Naive thymus-derived CD4-positive, alpha-beta T cell (primary cell): ENCODE results near the gene SEMA3C. TPM values are rescaled to one million over a fixed set of nuclear protein-coding genes. Genes with fewer than 3 reads are reported as not detected.

Experiments used
- ATAC-seq: fragments of 150-1000 bp; cut with Tn5 transposase; 2 replicates; pipeline ENCODE4 v1.10.0; 2021; ENCODE audit warnings: mild to moderate bottlenecking, moderate library complexity
- CTCF ChIA-PET: fragments of 350-600 bp; sonication (Branson Sonifier 250); formaldehyde crosslinking; loops from one replicate; lab custom pipeline; 2021; ENCODE audit warnings: antibody characterized with exemption; lab: Charles Lee
- POLR2A ChIA-PET: fragments of 350-600 bp; sonication (Branson Sonifier 250); formaldehyde crosslinking; loops from one replicate; lab custom pipeline; 2021; ENCODE audit warnings: antibody characterized with exemption, inconsistent platforms; lab: Charles Lee
- DNase-seq, 9 donors: peaks; one replicate each; pipeline versions ENCODE4 v3.0.0 to v3.0.0-alpha.2; 2020 to 2022; ENCODE audit warnings: mixed read lengths in 1 of 9
- H3K27ac ChIP-seq: one replicate; pipeline ENCODE4 v1.7.0; 2013; ENCODE audit warnings: mild to moderate bottlenecking, low read depth, low read length, moderate library complexity
- H3K27me3 ChIP-seq, 2 donors: one replicate each; pipeline ENCODE4 v1.7.0; 2013; ENCODE audit warnings: low read length in 2 of 2, mild to moderate bottlenecking in 2 of 2, moderate library complexity in 2 of 2; ENCODE audit not compliant: control insufficient read depth in 2 of 2, insufficient read depth in 2 of 2
- H3K36me3 ChIP-seq, 3 experiments: 1 replicate in 2 of 3; 2 replicates in 1 of 3; pipeline ENCODE4 v1.7.0; 2013; ENCODE audit warnings: low read length in 3 of 3, mild to moderate bottlenecking in 3 of 3, moderate library complexity in 1 of 3; ENCODE audit not compliant: insufficient read depth in 3 of 3, control insufficient read depth in 2 of 3
- H3K4me1 ChIP-seq, 2 donors: one replicate each; pipeline ENCODE4 v1.7.0; 2013; ENCODE audit warnings: low read length in 2 of 2, mild to moderate bottlenecking in 2 of 2, moderate library complexity in 1 of 2; ENCODE audit not compliant: control insufficient read depth in 2 of 2, insufficient read depth in 2 of 2
- H3K4me3 ChIP-seq: 2 replicates; pipeline ENCODE4 v1.7.0; 2013; ENCODE audit warnings: mild to moderate bottlenecking, low read length
- H3K9me3 ChIP-seq, 3 experiments: 1 replicate in 2 of 3; 2 replicates in 1 of 3; pipeline ENCODE4 v1.7.0; 2013; ENCODE audit warnings: low read length in 3 of 3; ENCODE audit not compliant: control insufficient read depth in 2 of 3
- H3K27ac Mint-ChIP-seq, 9 donors: one replicate each; pipeline ENCODE4 v1.8.0; 2020 to 2022; ENCODE audit warnings: mixed read lengths in 9 of 9, mild to moderate bottlenecking in 8 of 9, moderate library complexity in 5 of 9, inconsistent platforms in 2 of 9
- H3K27me3 Mint-ChIP-seq, 5 donors: one replicate each; pipeline ENCODE4 v1.8.0; 2021 to 2022; ENCODE audit warnings: mixed read lengths in 5 of 5, mild to moderate bottlenecking in 1 of 5
- H3K36me3 Mint-ChIP-seq, 5 donors: one replicate each; pipeline ENCODE4 v1.8.0; 2020 to 2022; ENCODE audit warnings: mixed read lengths in 5 of 5, mild to moderate bottlenecking in 3 of 5, inconsistent platforms in 1 of 5
- H3K4me1 Mint-ChIP-seq, 7 donors: one replicate each; pipeline ENCODE4 v1.8.0; 2020 to 2022; ENCODE audit warnings: mixed read lengths in 7 of 7, mild to moderate bottlenecking in 3 of 7, inconsistent platforms in 1 of 7
- H3K4me3 Mint-ChIP-seq, 10 donors: one replicate each; pipeline ENCODE4 v1.8.0; 2020 to 2022; ENCODE audit warnings: mild to moderate bottlenecking in 10 of 10, mixed read lengths in 10 of 10, moderate library complexity in 6 of 10, inconsistent platforms in 2 of 10
- H3K9me3 Mint-ChIP-seq, 11 donors: one replicate each; pipeline ENCODE4 v1.8.0; 2020 to 2022; ENCODE audit warnings: mixed read lengths in 11 of 11, mild to moderate bottlenecking in 4 of 11, inconsistent platforms in 1 of 11, moderate library complexity in 1 of 11
- intact Hi-C, 2 donors: fragments of 100-400 bp; cut with micrococcal nuclease; formaldehyde crosslinking; loops; one replicate each; pipeline ENCODE4 v1.15.1; 2023
- polyA plus RNA-seq, 2 donors: library from polyadenylated mRNA; unstranded; fragments of 300-500 nt; fragmentation: Illumina TruSeq; gene quantifications; one replicate each; pipeline ENCODE4 v1.2.3, GENCODE V29; 2021
- total RNA-seq, 6 experiments: library from RNA in 5 of 6; stranded (reverse) in 5 of 6; gene quantifications; 1 replicate in 5 of 6; 2 replicates in 1 of 6; pipeline ENCODE4 v1.2.3 and lab custom pipeline; 2021 to 2026

The SEMA3C gene
- total and polyA plus RNA-seq, 7 experiments from 2014 or later: 0.35 to 9.4 (median 0.85) TPM; not detected in 3

DNA sequence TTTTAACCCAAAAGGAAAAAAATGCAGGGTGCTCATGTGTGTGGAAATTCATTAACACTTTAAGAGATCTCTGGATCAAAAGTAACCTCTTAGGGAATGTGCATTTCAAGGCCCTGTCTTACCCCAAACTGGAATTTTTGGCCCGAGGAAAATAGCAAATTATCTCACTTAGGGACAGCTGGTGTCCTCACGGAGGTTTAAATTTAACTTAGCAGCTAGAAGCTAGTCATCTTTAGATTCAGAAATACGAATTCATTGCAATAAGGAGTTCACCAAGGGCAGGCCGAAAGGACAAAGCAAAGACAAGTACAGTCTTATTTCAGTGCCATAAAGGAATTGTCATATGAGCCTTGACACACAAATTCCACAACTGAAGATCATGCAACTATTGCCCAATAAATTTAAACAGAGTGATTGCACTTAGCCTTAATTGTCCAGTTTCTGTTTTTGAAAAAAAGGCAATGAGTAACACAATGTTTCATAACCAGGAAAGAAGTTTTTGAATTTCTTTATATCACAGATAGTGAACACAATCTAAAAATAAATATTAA is 22.4 kb upstream of the SEMA3C start:
- intact Hi-C loops: no loop called here
- POLR2A ChIA-PET: no interaction called here
- H3K27ac ChIP-seq: no peak overlapping the region

DNA sequence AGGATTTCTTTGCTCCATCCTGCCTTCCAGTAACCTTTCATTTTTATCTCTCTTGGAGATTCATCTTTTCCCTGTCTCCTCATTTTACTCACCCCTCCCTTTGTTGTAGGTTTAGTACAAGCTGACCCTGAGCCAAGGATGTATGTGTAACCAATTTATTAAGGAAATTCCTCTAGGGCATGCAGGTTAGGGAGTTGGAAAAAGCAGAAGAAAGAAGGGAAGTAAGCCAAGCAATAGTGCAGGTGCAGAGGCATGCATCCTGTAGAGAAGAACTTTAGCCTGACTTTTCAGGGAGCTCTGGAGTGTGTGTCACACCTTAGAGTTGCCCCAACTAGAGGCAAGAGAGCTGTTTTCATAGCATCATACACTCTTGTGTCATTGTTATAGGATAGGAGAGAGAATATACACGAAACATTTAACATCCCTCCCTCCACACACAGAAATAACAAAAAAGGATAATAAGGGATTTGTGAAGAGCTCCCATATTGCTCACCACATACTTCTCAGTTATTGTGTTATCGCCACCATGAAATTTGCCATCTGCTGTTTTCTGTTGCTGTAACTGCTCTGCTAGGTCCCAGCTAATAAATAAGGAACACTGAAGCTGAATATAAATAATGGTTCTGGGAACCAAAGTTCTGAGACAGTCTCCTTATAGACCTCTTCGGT is 21.8 kb upstream of the SEMA3C start:
- Histone ChIP-seq H3K36me3 (no peaks in the 10 kb centered on the region), H3K9me3 (no peaks in the 10 kb centered on the region), H3K27ac (no peak overlapping the region), H3K4me3 (no peak overlapping the region), H3K4me1 (no peaks in the 10 kb centered on the region), H3K27me3 (no peaks in the 10 kb centered on the region)
- Mint-ChIP-seq H3K36me3 (no peaks in the 10 kb centered on the region), H3K4me1 (no peaks in the 10 kb centered on the region), H3K27me3 (no peaks in the 10 kb centered on the region), H3K4me3 (no peak overlapping the region), H3K27ac (no peak overlapping the region), H3K9me3 (peaks cover 0 to 7% (median 3%) of the 10 kb centered on the region in 11 donors)
- no peak for DNase-seq
- ChIA-PET CTCF (no interaction called here), POLR2A (no interaction called here)
- intact Hi-C loops: no loop called here
- ATAC-seq: no peak

More for the DNA sequence above, 22.4 kb upstream of the SEMA3C start:
- Histone ChIP-seq H3K4me1 (no peaks in the 10 kb centered on the region), H3K36me3 (no peaks in the 10 kb centered on the region), H3K27me3 (no peaks in the 10 kb centered on the region), H3K4me3 (no peak overlapping the region), H3K9me3 (no peaks in the 10 kb centered on the region)
- Mint-ChIP-seq H3K27me3 (no peaks in the 10 kb centered on the region), H3K4me1 (no peaks in the 10 kb centered on the region), H3K4me3 (no peak overlapping the region), H3K36me3 (no peaks in the 10 kb centered on the region), H3K27ac (no peak overlapping the region), H3K9me3 (peaks cover 0 to 7% (median under 1%) of the 10 kb centered on the region in 11 donors)
- DNase-seq (no peak), ATAC-seq (no peak)
- CTCF ChIA-PET: no interaction called here

DNA sequence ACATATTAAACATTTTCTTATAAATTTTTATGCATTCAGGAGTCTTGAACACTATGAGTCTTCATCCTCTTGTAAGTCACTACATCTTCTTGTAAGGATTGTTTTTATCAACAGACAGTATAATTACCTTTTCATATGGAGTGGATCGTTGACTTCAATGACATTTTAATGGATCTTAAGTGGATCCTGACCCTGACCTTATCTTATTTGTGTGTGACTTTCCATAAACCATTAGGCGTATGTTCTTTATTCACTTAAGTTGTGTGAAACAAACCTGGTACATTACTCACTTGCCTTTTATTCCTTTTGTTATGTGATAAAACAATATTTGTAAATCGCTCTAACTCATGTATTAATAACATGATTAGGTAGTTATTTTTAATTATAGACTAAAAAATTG is 18.5 kb upstream of the SEMA3C start:
- DNase-seq (no peak), ATAC-seq (no peak)
- Histone ChIP-seq H3K27ac (no peak overlapping the region), H3K4me3 (no peak overlapping the region), H3K4me1 (no peaks in the 10 kb centered on the region), H3K36me3 (no peaks in the 10 kb centered on the region), H3K9me3 (no peaks in the 10 kb centered on the region), H3K27me3 (no peaks in the 10 kb centered on the region)
- Mint-ChIP-seq H3K4me3 (no peak overlapping the region), H3K27ac (no peak overlapping the region), H3K36me3 (no peaks in the 10 kb centered on the region), H3K9me3 (peaks cover 0 to 8% (median 4%) of the 10 kb centered on the region in 11 donors), H3K4me1 (no peaks in the 10 kb centered on the region), H3K27me3 (no peaks in the 10 kb centered on the region)
- POLR2A ChIA-PET: no interaction called here
- CTCF ChIA-PET: no interaction called here
- intact Hi-C loops: no loop called here

DNA sequence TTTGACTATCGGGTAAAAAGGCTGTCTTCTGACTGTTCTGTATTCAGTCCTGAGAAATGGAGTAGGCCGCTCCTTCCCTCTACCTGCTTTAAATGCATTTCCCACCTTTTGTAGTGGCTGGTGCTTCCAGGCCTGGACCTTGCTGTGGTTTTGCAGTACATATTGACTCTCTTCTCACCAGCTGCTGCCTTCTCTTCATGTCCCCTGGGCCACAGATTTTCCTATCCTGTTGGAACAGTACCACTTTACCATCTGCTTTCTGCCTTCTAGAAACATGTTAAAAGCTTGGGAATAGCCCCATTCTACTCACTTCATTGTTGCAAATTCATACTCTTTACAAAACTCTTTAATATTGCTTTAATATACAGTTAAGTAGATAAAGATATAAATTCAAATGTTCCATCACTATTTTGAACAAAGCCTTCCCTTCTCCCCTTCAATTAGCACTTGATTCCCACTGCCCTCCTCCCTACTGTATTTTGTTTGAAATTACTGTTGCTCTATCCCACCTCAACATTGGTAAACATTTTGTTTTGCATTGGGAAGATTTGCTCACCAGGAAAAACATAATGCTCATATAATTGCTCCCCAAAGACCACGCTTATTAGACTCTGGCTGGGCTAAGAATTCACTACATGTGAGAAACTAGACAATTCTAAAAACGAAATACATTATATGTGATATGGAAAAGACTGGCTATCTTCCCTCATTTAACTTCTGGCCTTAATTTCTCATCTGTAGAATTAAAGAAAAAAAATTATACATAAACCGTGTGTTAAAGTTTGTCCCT is 17.3 kb upstream of the SEMA3C start:
- DNase-seq: no peak
- CTCF ChIA-PET: no interaction called here
- no peaks in the 10 kb centered on the region for H3K36me3 Mint-ChIP-seq
- H3K4me3 ChIP-seq: no peak overlapping the region
- intact Hi-C loops: no loop called here
- no peak for ATAC-seq
- no peaks in the 10 kb centered on the region for H3K4me1 ChIP-seq
- H3K4me3 Mint-ChIP-seq: no peak overlapping the region
- H3K27ac ChIP-seq: no peak overlapping the region
- POLR2A ChIA-PET: no interaction called here
- no peaks in the 10 kb centered on the region for H3K27me3 Mint-ChIP-seq
- H3K4me1 Mint-ChIP-seq: no peaks in the 10 kb centered on the region
- no peak overlapping the region for H3K27ac Mint-ChIP-seq
- no peaks in the 10 kb centered on the region for H3K36me3 ChIP-seq
- H3K27me3 ChIP-seq: no peaks in the 10 kb centered on the region
- H3K9me3 ChIP-seq: no peaks in the 10 kb centered on the region
- H3K9me3 Mint-ChIP-seq: peaks cover 0 to 9% (median 4%) of the 10 kb centered on the region in 11 donors

DNA sequence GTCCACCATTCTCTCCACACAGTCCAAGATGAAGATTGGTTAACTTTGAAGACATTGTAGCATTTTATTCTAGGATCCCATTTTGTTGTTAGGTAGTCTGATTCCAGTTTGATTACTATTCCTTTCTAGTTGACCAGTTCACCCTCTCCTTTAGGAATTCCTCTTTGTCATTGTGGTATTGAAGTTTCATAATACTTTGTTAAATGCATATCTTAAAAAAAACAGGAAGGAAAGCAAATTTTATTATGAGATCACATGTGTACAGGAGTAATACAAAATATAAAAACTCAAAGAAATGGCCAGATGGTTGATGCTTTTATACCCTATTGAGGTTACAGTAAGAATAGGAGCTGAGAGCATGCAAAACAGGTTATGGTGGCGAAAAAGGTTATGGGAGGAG is 15.5 kb upstream of the SEMA3C start:
- no peak overlapping the region for H3K27ac Mint-ChIP-seq
- H3K27ac ChIP-seq: no peak overlapping the region

DNA sequence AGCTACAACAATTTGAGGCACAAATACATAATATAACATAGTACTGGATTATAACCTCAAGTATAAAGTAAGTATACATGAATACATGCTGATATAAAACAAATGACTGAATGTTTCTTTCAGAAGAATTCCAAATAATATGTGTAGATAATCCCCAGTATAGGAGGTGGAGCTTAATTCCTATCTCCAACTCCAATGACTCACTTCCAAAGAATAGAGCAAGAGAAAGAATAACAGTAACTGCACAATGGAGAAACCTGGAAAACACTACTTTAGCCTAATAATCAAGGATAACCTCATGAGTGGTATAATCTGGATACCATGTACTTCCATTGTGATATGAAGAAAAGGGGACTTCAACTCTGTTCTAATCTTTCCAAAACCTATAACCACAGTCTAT is 13.7 kb upstream of the SEMA3C start:
- CTCF ChIA-PET: no interaction called here
- Mint-ChIP-seq H3K4me1 (no peaks in the 10 kb centered on the region), H3K9me3 (peaks cover 0 to 14% (median 5%) of the 10 kb centered on the region in 11 donors), H3K27me3 (peaks cover 0 to 4% (median 0%) of the 10 kb centered on the region in 5 donors), H3K27ac (no peak overlapping the region), H3K36me3 (no peaks in the 10 kb centered on the region), H3K4me3 (no peak overlapping the region)
- DNase-seq (no peak), ATAC-seq (no peak)
- POLR2A ChIA-PET: no interaction called here
- H3K27me3 ChIP-seq: no peaks in the 10 kb centered on the region
- no peak overlapping the region for H3K4me3 ChIP-seq
- H3K4me1 ChIP-seq: no peaks in the 10 kb centered on the region
- H3K27ac ChIP-seq: no peak overlapping the region
- no peaks in the 10 kb centered on the region for H3K9me3 ChIP-seq
- intact Hi-C loops: no loop called here
- no peaks in the 10 kb centered on the region for H3K36me3 ChIP-seq

More for the DNA sequence above, 15.5 kb upstream of the SEMA3C start:
- ATAC-seq (no peak), DNase-seq (no peak)
- Mint-ChIP-seq H3K36me3 (no peaks in the 10 kb centered on the region), H3K4me3 (no peak overlapping the region), H3K27me3 (peaks cover 0 to 4% (median 0%) of the 10 kb centered on the region in 5 donors), H3K9me3 (peaks cover 0 to 14% (median 6%) of the 10 kb centered on the region in 11 donors), H3K4me1 (no peaks in the 10 kb centered on the region)
- H3K4me3 ChIP-seq: no peak overlapping the region
- intact Hi-C loops: no loop called here
- H3K4me1 ChIP-seq: no peaks in the 10 kb centered on the region
- ChIA-PET CTCF (no interaction called here), POLR2A (no interaction called here)
- H3K27me3 ChIP-seq: no peaks in the 10 kb centered on the region
- no peaks in the 10 kb centered on the region for H3K9me3 ChIP-seq
- H3K36me3 ChIP-seq: no peaks in the 10 kb centered on the region
